HG02798 (cell line): ENCODE data around the gene PLLP.
"Not testable (repeated sequence)": the region's sequence is repeated elsewhere in the genome, so short reads cannot be mapped to it uniquely, and the experiment has no call there.

ENCODE experiments used
- ATAC-seq: cut with Tn5 transposase; IDR thresholded peaks from one replicate; pipeline ENCODE4 v1.9.1; 2021; ENCODE audit warnings: mild to moderate bottlenecking; ENCODE audit not compliant: unreplicated experiment, poor library complexity

The PLLP gene

GRCh38 chr16:57275946-57276345 lies 8.5 kb downstream of the PLLP start:
- not testable (repeated sequence) for ATAC-seq

GRCh38 chr16:57273826-57274225 lies 10.6 kb downstream of the PLLP start:
- ATAC-seq = no peak

GRCh38 chr16:57273359-57273758 lies 11.1 kb downstream of the PLLP start:
- no peak for ATAC-seq

- no peak for ATAC-seq
Observed at GRCh38 chr16:57271867-57272495, 12.5 kb downstream of the PLLP start.

GRCh38 chr16:57271063-57271345 lies 13.5 kb downstream of the PLLP start:
- ATAC-seq = no peak

- no peak for ATAC-seq
Observed at GRCh38 chr16:57270221-57271062, 14.0 kb downstream of the PLLP start.

- no peak for ATAC-seq
Observed at GRCh38 chr16:57268804-57269800, 15.4 kb downstream of the PLLP start.

- ATAC-seq = not testable (repeated sequence)
Observed at GRCh38 chr16:57267343-57267742, 17.1 kb downstream of the PLLP start.

- no peak for ATAC-seq
Observed at GRCh38 chr16:57266531-57267260, 17.8 kb downstream of the PLLP start.

- ATAC-seq = no peak
Observed at GRCh38 chr16:57265850-57266530, 18.5 kb downstream of the PLLP start.

GRCh38 chr16:57264950-57265371 lies 19.5 kb downstream of the PLLP start:
- ATAC-seq = no peak

- no peak for ATAC-seq
Observed at GRCh38 chr16:57264381-57264780, 20.1 kb downstream of the PLLP start.

- no peak for ATAC-seq
Observed at GRCh38 chr16:57263541-57264351, 20.7 kb downstream of the PLLP start.

- ATAC-seq = no peak
Observed at GRCh38 chr16:57262841-57263540, 21.5 kb downstream of the PLLP start.

- ATAC-seq = no peak
Observed at GRCh38 chr16:57261806-57262205, 22.7 kb downstream of the PLLP start.

GRCh38 chr16:57260294-57260929 lies 24.1 kb downstream of the PLLP start:
- peak; percentile 43 for ATAC-seq

GRCh38 chr16:57258910-57259475 lies 25.5 kb downstream of the PLLP start:
- ATAC-seq = no peak
